Measurements from ENCODE around the gene CACNA2D3.

CACNA2D3 gene

GRCh38 chr3:54826251-54826691, 703.9 kb downstream of the CACNA2D3 start:
- in situ Hi-C loops (cut with HindIII; ENCODE audit: low sequenced_read_pairs), result no loop called here

- in situ Hi-C loops (cut with HindIII; ENCODE audit: low sequenced_read_pairs), result no loop called here
These were observed 704.8 kb downstream of the CACNA2D3 start for GRCh38 chr3:54827056-54827687.

DNA sequence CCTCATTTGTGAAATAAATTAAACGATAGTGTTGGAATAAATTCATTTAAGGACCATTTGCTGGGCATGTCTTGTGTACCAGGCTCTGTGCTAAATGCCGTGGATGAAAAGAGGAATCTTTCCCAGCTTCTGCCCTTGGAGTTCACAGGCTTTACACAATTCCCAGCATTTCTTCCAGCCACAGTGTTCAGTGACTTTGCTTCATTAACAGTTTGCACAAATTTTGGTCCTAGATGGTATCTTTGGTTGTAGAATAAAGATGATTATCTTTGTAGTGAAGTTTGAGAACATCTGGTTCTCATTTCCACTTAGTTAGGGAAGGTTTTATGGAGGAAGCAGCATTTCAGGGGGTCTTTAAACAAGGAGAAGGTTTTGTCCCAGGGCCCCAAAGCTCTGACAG, 705.4 kb downstream of the CACNA2D3 start:
- in situ Hi-C loops (cut with HindIII; ENCODE audit: low sequenced_read_pairs), result no loop called here

GRCh38 chr3:54830658-54831057, 708.3 kb downstream of the CACNA2D3 start:
- in situ Hi-C loops (cut with HindIII; ENCODE audit: low sequenced_read_pairs), result no loop called here

- in situ Hi-C loops (cut with HindIII; ENCODE audit: low sequenced_read_pairs), result no loop called here
These were observed 708.8 kb downstream of the CACNA2D3 start for GRCh38 chr3:54831112-54831511.

- in situ Hi-C loops (cut with HindIII; ENCODE audit: low sequenced_read_pairs), result no loop called here
These were observed 710.5 kb downstream of the CACNA2D3 start for GRCh38 chr3:54832876-54833275.

- in situ Hi-C loops (cut with HindIII; ENCODE audit: low sequenced_read_pairs), result no loop called here
These were observed 713.3 kb downstream of the CACNA2D3 start for GRCh38 chr3:54835701-54836100.

- in situ Hi-C loops (cut with HindIII; ENCODE audit: low sequenced_read_pairs), result no loop called here
These were observed 714.5 kb downstream of the CACNA2D3 start for GRCh38 chr3:54836871-54837270.

- in situ Hi-C loops (cut with HindIII; ENCODE audit: low sequenced_read_pairs), result no loop called here
These were observed 715.6 kb downstream of the CACNA2D3 start for GRCh38 chr3:54837964-54838363.

- in situ Hi-C loops (cut with HindIII; ENCODE audit: low sequenced_read_pairs), result no loop called here
These were observed 719.1 kb downstream of the CACNA2D3 start for GRCh38 chr3:54841471-54841870.

DNA sequence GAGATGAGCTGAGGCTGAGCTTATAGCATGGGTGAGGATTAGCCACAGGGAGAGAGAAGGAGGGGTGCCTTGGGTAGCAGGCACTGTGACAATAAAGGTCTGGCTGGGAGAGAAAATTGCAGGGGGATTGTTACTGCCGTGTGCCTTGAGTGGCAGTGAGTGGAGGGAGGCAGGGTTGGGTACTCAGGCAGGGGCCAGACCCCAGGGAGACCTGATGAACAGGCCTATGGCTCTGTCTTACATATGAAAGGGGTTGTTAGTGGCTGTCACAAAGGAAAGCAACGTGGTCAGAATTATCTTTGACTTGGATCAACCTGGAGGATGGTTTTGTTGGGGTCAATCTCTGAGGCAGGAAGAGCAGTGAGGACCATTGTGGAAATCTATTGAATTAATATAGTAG, 721.0 kb downstream of the CACNA2D3 start:
- in situ Hi-C loops (cut with HindIII; ENCODE audit: low sequenced_read_pairs), result no loop called here

- in situ Hi-C loops (cut with HindIII; ENCODE audit: low sequenced_read_pairs), result no loop called here
These were observed 721.9 kb downstream of the CACNA2D3 start for GRCh38 chr3:54844211-54844610.

DNA sequence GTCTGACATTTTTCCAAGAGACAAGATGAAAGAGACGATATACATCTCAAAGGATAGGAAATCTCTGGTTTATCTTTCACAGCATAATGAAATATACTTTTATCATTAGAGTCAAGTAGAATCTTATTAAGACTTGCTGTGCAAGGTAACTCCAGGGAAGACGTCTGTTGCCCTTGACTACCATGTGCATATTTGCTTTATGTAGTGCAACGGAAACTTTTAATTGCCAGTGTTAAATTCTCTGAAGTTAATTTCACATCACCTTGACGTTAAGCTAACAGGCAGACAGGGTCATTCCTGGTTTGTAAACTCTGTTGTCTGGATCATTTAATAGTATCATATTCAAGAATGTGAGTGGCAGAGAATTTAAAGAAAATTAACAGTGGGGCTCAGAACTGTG, 722.7 kb downstream of the CACNA2D3 start:
- in situ Hi-C loops (cut with HindIII; ENCODE audit: low sequenced_read_pairs), result no loop called here

DNA sequence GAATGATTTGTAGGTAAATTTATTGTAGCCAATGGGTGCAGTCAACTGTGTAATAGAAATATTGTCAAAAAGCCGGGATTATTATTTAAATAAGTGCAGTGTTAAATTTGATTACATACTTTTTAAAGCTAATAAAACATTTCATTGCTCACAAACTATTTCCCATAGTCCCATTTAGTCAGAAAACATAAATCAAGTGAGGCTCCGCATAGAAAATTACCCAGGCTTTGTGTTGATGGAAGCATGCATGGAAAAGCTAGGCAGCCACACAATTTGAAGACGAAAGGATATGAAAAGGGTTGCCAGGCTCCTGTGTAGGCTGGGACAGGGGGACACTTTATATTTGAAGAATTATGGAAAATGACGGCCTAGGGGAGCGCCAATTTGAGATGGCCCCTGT, 723.2 kb downstream of the CACNA2D3 start:
- in situ Hi-C loops (cut with HindIII; ENCODE audit: low sequenced_read_pairs), result no loop called here

GRCh38 chr3:54846119-54846518, 723.8 kb downstream of the CACNA2D3 start:
- in situ Hi-C loops (cut with HindIII; ENCODE audit: low sequenced_read_pairs), result no loop called here

DNA sequence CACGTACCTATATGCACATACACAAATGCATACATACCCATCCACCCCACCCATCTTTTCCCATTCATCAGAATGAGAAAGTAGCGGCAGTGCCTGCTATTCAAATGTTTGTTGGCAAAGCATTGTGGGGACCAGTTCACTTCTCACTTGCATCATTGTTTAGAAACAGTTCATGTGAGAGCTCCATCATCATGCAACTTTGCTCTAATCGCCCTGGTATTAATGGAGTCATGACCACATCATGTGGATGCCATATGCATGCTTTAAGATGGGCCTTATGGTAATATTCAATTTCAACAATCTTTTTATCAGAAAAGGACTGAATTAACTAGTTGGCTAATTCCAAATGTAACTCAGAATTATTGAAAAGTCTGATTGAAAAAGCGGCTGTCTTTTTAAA, 725.0 kb downstream of the CACNA2D3 start:
- in situ Hi-C loops (cut with HindIII; ENCODE audit: low sequenced_read_pairs), result no loop called here

GRCh38 chr3:54849360-54849759, 727.0 kb downstream of the CACNA2D3 start:
- in situ Hi-C loops (cut with HindIII; ENCODE audit: low sequenced_read_pairs), result no loop called here

GRCh38 chr3:54850484-54851018, 728.2 kb downstream of the CACNA2D3 start:
- in situ Hi-C loops (cut with HindIII; ENCODE audit: low sequenced_read_pairs), result loop anchor here (25.0 kb wide), 1 partner anchor 637 kb away; the partner anchor contains the start of gene WNT5A

DNA sequence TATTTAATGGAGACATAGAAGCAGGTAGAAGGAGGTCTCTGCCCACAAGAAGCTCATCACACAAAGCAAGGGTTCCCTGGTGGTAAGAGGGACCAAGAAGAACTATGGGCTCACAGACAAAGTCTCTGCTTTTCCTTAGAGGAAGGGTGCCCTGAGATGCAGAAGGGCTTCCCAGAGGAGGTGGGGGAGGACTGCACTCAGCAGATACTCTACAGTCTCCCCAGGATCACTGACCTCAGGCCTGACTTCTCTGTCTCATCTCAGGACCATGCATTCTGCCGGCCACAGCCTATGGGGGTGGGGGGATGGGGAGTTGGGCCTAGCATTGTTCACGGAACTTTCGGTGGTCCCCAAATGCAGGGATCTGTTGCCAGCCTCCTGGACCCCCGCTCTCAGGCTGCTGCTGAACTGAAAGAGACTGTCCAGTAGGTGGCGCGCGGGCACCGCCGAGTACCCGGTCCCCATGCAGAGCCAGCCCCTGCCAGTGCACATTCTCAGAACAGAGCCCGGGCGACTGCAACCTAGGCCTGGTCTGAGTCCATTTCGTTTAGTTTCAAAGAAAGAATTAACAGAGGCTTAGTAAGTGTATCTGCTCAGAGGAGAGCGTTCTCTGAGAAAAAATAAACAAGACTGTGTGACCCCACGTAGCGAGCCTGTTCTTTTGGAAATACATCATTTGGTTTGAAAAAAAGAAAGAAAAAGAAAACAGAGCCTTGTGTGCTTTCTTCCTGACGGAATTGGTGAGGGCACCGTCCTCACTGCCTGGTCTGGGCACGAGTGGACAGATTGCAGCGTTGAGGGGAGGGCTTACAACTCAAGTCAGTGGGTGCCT, 731.4 kb downstream of the CACNA2D3 start:
- in situ Hi-C loops (cut with HindIII; ENCODE audit: low sequenced_read_pairs), result loop anchor here (25.0 kb wide), 1 partner anchor 634 kb away; the partner anchor contains the start of gene WNT5A

DNA sequence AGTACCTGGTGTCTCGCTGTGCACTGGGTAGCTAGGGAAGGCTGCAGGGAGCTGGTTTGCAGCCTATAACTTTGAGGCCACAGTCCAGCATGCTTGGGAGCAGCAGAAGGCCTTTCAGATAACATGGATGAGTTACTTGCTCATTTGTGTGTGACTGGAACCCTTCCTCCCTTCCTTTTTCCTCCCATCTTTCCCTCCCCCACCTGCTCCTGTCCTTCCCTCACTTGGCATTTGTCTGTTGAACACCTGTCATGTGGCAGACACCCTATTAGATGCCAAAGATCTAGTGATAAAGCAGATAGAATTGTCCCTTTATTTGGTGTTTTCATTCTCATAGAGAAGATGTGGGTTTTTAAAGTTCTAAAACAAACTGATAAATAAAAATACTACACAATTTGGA, 733.9 kb downstream of the CACNA2D3 start:
- in situ Hi-C loops (cut with HindIII; ENCODE audit: low sequenced_read_pairs), result loop anchor here (25.0 kb wide), 1 partner anchor 631 kb away; the partner anchor contains the start of gene WNT5A

DNA sequence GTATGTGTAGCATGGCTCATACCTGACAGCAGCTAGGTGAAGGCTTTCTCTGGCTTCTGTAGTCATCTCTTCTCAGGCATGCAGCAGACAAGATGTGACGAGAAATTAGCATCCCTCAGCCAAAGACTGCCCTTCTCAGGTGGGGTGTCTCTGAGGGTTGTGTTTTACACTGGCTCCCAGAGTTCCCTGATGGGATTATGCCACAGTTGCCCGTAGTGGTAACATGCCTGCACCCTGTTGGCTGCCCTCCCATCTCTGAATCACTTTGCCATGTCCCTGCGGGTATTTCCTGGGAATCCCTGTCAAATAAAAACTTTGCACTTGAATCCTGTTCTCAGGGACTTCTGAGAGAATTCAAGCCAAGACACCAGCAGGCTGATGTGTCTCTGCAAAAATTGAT, 735.0 kb downstream of the CACNA2D3 start:
- in situ Hi-C loops (cut with HindIII; ENCODE audit: low sequenced_read_pairs), result loop anchor here (25.0 kb wide), 1 partner anchor 630 kb away; the partner anchor contains the start of gene WNT5A

Data from endothelial cell of hepatic sinusoid (primary cell).